Measurements from ENCODE around the gene TNS1.

Gene TNS1

GRCh38 chr2:217851191-217852020, 151.4 kb downstream of the TNS1 start:
- peak overlapping the region; percentile 64 for H3K27ac ChIP-seq (ENCODE audit: poor library complexity, severe bottlenecking)
- peaks cover 36% of the 10 kb centered on the region for H3K4me1 ChIP-seq (ENCODE audit: insufficient read depth, poor library complexity, severe bottlenecking)
- H3K9me3 ChIP-seq (ENCODE audit: severe bottlenecking): no peaks in the 10 kb centered on the region
- no peaks in the 10 kb centered on the region for H3K27me3 ChIP-seq (ENCODE audit: insufficient read depth, poor library complexity, severe bottlenecking)
- no peaks in the 10 kb centered on the region for H3K36me3 ChIP-seq (ENCODE audit: low read depth)
- ATAC-seq (ENCODE audit: low read depth): peak; percentile 48
- no peak for DNase-seq (ENCODE audit: low spot score)
- TF ChIP-seq CTCF (IDR thresholded peaks at IDR 0.05; ENCODE audit: poor library complexity, severe bottlenecking): no peak
- H3K4me3 ChIP-seq (ENCODE audit: severe bottlenecking): no peak overlapping the region

GRCh38 chr2:217849154-217849975, 153.4 kb downstream of the TNS1 start:
- no peak for ATAC-seq (ENCODE audit: low read depth)
- Histone ChIP-seq H3K27ac (ENCODE audit: poor library complexity, severe bottlenecking) (peak overlapping the region; percentile 64), H3K9me3 (ENCODE audit: severe bottlenecking) (no peaks in the 10 kb centered on the region), H3K4me3 (ENCODE audit: severe bottlenecking) (peak overlapping the region; percentile 12), H3K4me1 (ENCODE audit: insufficient read depth, poor library complexity, severe bottlenecking) (peaks cover 36% of the 10 kb centered on the region), H3K27me3 (ENCODE audit: insufficient read depth, poor library complexity, severe bottlenecking) (no peaks in the 10 kb centered on the region), H3K36me3 (ENCODE audit: low read depth) (no peaks in the 10 kb centered on the region)
- no peak for DNase-seq (ENCODE audit: low spot score)
- TF ChIP-seq CTCF (IDR thresholded peaks at IDR 0.05; ENCODE audit: poor library complexity, severe bottlenecking): no peak

- Histone ChIP-seq H3K36me3 (ENCODE audit: low read depth) (no peaks in the 10 kb centered on the region), H3K27me3 (ENCODE audit: insufficient read depth, poor library complexity, severe bottlenecking) (no peaks in the 10 kb centered on the region), H3K27ac (ENCODE audit: poor library complexity, severe bottlenecking) (peak overlapping the region; percentile 64), H3K4me1 (ENCODE audit: insufficient read depth, poor library complexity, severe bottlenecking) (peaks cover 36% of the 10 kb centered on the region), H3K4me3 (ENCODE audit: severe bottlenecking) (no peak overlapping the region), H3K9me3 (ENCODE audit: severe bottlenecking) (peaks cover 4% of the 10 kb centered on the region)
- ATAC-seq (ENCODE audit: low read depth): no peak
- no peak for DNase-seq (ENCODE audit: low spot score)
- TF ChIP-seq CTCF (IDR thresholded peaks at IDR 0.05; ENCODE audit: poor library complexity, severe bottlenecking): no peak
These were observed 154.3 kb downstream of the TNS1 start for GRCh38 chr2:217848351-217848957.

- Histone ChIP-seq H3K27me3 (ENCODE audit: insufficient read depth, poor library complexity, severe bottlenecking) (no peaks in the 10 kb centered on the region), H3K27ac (ENCODE audit: poor library complexity, severe bottlenecking) (no peak overlapping the region), H3K4me3 (ENCODE audit: severe bottlenecking) (no peak overlapping the region), H3K4me1 (ENCODE audit: insufficient read depth, poor library complexity, severe bottlenecking) (peaks cover 36% of the 10 kb centered on the region), H3K36me3 (ENCODE audit: low read depth) (no peaks in the 10 kb centered on the region), H3K9me3 (ENCODE audit: severe bottlenecking) (peaks cover 4% of the 10 kb centered on the region)
- ATAC-seq (ENCODE audit: low read depth) (no peak), DNase-seq (ENCODE audit: low spot score) (no peak)
- no peak for TF ChIP-seq CTCF (IDR thresholded peaks at IDR 0.05; ENCODE audit: poor library complexity, severe bottlenecking)
These were observed 155.0 kb downstream of the TNS1 start for GRCh38 chr2:217847552-217848350.

Data from RWPE2 (cell line).